NOMO-1 (cell line): ENCODE data around the gene CENPX.

Experiments used
- DNase-seq, 2 experiments: peaks; one replicate each; lab custom pipeline; 2025; ENCODE audit not compliant: unreplicated experiment in 2 of 2; lab: John Stamatoyannopoulos, UW

CENPX gene

GRCh38 chr17:82041144-82041814 lies 18.6 kb upstream of the CENPX start:
- DNase-seq, result peak in 1 of 2 experiments; percentile 18

DNA sequence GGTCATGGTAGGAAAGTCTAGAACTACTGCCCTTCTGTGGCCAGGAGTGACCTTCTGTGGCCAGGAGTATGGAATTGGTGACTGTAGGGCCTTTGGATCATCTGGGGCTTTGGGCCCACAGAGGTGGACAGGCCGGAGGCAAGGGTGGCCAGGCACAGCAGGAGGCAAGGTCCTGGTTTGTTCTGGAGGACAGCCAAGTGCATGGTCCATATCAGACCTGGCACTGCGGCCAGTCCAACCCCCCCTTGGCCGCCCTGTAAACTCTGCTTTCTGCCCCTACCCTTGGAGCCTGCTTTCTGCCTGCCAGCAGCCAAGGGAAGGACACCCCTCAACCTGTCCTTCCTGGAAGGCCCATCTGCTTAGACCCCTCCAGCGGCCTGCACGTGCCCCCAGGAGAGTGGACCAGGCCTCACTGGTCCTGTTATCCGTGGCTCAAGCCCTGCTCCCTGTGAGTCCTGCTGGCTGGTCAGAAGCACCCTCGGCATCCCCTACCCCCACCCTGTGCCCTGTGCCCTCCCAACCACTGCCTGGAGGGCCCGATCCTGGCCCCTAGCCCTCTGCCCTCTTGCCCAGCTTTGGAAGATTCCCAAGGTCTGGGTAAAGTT lies 17.1 kb upstream of the CENPX start:
- DNase-seq, result no peak

GRCh38 chr17:82038796-82039409 lies 16.2 kb upstream of the CENPX start:
- peak in 1 of 2 experiments; percentile 12 for DNase-seq

GRCh38 chr17:82037889-82038195 lies 15.2 kb upstream of the CENPX start:
- DNase-seq, result no peak

DNA sequence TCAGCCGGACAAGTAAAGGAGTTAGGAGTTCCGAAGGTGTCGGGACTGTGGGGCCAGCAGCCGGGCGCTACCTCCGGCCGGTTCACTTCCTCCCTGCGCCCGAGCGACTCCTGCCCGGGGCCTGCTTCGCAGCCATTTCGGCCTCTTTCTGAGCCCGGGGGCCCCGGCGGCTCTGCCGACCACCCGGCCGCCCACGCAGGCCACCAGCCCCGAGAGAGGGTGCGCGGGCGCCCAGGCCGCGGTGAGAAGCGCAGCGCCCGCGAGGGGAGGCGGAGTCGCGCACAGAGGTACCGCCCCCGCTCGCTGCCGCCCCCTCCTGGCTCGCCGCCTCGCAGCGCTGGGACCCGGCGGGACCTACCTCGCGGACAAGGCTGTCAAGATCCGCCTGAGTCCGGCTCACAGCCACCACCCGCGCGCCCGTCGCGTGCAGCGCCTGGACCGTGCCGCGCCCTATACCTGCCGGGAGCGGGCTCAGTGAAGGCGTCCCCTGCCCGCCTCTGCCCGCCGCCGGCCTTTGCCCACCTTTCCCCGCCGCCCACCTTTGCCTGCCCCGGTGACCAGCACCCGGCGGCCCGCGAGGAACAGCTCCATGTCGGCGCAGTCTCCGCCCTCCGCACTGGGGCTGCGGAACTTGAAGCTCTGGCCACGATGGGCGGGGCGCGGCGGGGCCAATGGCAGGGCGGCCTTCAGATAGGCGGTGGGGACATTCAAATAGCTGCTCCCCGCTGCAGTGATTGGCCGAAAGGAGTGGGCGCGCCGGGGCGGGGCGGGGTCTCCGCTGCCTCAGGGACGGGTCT lies 14.6 kb upstream of the CENPX start, which contains the start of gene DCXR:
Gene DCXR (minus strand): TSS at position 606 of the 797 bp plus-strand sequence. CDS start 15 bp downstream, at position 591.
- peak; percentile 95 to 99 for DNase-seq

- no peak for DNase-seq
Observed at GRCh38 chr17:82036634-82037091, 14.0 kb upstream of the CENPX start.

DNA sequence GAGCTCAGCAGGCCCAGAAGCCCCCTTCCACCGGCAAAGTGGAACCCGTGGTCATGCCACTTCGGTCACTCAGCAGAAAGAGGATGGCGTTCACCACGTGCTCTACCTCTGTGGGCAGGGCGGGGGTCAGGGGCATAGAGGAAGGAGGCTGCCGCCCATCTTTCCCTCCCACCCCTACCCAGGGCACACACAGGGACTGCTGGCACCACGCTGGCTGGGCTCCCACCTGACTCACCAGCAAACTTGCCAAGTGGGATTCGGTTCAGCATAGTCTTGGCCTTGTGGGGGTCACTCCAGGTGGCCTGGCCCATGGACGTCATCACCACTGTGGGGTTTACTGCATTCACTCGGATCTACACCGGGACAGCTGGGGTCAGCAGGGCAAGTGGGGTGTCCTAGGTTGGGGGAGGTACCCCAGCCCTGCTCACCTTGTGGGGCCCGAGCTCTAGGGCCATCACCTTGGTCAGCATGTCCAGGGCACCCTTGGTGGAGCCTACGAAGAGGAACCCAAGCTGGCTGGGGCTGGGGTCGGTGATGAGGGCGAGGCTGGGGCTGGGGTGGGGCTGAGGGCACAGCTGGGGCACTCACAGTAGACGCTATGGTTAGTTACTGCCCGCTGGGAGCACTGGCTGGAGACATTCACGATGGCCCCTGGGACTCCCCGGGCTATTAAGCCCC lies 13.4 kb upstream of the CENPX start:
- no peak for DNase-seq

GRCh38 chr17:82035488-82035887 lies 12.8 kb upstream of the CENPX start:
- DNase-seq, result no peak

DNA sequence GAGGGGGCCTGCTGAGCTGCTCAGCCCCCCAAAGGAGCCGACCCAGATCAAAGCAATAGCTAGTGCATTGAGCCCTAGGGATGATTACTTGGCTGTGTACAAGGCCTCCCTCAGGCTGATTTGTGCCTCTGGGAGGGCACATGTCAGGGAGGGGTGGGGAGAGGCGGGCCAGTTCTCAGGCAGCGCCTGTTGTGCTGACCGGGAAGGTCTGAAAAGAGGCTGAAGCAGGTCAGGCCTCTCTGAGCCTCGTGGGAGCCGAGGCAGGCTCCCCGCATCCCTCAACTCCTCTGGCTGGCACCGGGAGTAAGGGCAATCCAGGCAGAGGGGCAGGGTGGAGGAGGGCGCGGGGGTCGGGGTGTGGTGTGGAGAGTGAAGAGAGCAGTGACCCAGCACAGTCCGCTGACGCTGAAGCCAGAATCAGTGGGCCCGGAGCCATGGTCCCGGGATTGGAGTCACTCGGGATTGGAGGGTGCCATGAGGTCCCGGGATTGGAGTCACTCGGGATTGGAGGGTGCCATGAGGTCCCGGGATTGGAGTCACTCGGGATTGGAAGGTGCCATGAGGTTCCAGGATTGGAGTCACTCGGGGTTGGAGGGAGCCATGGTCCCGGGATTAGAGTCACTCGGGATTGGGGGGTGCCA lies 11.8 kb upstream of the CENPX start:
- DNase-seq, result no peak

DNA sequence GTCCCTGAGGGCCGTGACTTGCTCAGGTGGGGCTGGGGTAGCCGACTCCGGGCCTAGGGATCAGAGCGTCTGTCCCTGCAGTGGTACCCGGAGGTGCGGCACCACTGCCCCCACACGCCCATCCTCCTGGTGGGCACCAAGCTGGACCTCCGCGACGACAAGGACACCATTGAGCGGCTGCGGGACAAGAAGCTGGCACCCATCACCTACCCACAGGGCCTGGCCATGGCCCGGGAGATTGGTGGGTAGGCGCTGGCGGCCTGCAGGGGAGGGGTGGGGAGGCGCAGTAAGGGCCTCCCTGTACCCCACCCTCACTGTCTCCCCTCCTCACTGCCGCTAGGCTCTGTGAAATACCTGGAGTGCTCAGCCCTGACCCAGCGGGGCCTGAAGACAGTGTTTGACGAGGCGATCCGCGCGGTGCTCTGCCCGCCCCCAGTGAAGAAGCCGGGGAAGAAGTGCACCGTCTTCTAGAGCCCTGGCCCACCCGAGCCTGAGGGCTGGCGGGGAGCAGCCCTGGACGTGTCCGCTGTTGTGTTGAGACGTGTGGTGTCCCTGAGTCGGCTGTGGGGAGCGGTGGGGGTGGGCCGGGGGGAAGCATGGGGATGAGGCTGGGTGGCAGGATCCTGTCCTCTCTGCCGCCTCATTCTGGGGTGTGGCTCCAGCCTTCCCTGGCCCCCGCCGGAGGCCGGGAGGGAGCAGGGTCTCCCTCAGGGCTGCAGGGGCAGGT lies 10.8 kb upstream of the CENPX start:
- no peak for DNase-seq

DNA sequence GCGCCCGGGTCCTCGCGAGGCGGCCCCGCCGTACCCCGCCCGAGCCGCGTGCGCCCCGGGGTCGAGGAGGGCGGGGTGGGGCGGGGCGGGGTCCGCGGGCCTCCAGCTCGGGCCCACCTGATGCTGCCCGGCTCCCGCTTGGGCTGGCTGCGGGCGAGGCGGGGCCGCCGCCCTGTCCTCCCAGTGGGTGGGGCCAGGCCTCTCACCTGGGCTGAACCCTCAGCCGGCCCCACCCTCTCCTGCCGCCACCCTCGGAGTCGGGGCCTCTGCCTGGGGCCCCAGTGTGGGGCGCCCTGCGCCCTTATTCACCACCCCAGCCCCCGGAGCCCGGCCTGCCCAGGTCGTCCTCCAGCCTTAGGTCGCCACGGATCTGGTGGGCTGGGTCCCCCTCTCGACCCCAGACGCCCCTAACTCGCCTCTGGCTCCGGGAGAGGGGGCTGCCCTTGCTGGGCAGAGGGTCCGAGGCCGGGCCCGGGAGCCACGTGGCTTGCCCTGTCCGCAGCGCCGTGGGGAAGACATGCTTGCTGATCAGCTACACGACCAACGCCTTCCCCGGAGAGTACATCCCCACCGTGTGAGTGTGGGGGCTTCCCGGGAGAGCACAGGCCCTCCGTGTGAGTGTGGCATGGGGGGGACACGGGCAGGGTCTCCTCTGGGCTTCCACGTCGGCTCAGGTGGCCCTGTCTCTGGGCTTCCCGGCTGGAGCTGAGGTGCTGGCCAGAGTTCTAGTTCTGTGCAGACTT lies 9.4 kb upstream of the CENPX start:
- no peak for DNase-seq

GRCh38 chr17:82031303-82031884 lies 8.7 kb upstream of the CENPX start, which contains the start of gene RAC3:
TSS of gene RAC3 (plus strand) at chr17:82031678. CDS start at chr17:82031762, 84 bp downstream.
- DNase-seq, result peak in 1 of 2 experiments; percentile 62

DNA sequence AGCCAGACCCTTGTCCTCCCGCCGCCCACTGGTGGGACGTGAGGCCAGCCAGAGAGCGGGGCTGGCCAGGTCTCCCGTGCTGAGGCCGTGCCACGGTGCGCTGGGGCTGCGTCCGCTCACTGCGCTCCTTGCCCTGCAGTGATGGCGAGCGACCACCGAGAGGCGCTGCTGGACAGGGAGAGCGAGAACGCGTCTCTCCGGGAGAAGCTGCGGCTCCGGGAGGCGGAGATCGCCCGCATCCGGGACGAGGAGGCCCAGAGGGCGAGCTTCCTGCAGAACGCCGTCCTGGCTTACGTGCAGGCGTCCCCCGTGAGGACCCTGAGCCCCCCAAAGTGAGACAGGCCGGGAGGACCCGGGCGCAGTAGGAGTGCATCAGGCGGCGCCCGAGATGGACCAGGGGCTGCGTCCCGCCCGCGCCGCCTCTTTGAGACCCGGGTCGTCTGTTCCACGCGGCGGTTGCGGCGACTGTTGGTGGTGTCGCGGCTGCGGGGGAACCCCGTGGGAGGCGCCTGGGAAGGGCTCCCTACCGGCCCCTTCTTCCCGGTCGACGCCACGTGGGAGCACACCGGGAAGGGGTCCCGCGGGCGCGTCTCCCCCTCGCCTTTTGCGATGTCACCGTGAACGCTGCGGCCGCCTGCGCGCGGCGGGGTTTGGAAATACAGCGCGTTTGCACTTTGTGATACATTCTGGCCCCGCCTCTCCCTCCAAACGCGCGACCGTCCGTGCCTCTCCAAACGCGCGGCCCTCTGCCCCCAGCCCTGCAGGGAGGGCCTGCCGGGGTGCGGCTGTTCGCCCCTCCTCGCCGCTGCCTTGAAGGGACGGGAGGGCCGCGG lies 8.0 kb upstream of the CENPX start:
- peak; percentile 76 to 85 for DNase-seq

- DNase-seq, result no peak
Observed at GRCh38 chr17:82029990-82030469, 7.4 kb upstream of the CENPX start.

DNA sequence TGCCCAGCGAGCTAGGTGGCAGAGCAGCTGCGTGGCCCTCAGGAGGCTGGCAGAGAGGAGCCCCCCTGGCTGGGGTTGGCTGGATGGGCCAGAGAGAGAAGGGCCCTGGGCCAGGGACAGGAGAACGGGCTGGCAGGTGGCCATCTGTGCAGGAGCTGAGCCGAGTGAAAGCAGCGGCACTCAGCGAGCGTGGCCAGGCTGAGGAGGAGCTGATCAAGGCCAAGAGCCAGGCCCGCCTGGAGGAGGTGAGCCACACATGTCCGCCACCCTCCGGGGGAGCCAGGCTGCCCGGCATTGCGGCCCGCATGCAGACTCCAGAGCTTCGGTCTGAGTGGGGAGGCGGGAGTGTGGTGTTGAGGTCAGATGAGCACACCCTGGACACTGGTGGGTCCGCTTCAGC lies 6.7 kb upstream of the CENPX start:
- DNase-seq, result no peak

DNA sequence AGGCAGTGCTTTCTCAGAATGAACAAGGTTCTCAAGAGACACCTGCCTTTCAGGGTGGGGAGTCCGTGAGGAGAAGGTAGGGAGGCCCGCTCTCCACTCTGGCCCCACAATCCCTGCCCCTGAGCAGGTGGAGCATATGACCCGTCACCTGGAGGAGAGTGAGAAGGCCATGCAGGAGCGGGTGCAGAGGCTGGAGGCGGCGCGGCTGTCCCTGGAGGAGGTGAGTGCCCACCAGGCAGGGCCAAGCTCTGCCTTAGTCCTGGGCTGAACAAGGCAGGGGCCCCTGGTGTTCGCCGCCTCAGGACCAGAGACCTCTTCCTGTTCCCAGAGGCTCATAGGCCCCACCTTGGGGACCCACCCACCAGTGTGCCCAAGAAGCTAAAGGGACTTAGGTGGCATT lies 6.3 kb upstream of the CENPX start:
- DNase-seq, result no peak

GRCh38 chr17:82028246-82028645 lies 5.6 kb upstream of the CENPX start:
- no peak for DNase-seq
